OCI-M2 (cell line): ENCODE results near the gene CMTM4.

Experiments
- DNase-seq: peaks from one replicate; lab custom pipeline; 2025; ENCODE audit not compliant: unreplicated experiment; lab: John Stamatoyannopoulos, UW

CMTM4 gene

GRCh38 chr16:66696669-66697630 is at the start of gene CMTM4:
Gene CMTM4, minus strand, starts transcription at chr16:66696743. Its CDS starts 218 bp downstream, at chr16:66696525.
- peak; percentile 7 for DNase-seq

GRCh38 chr16:66746048-66746447 is 49.5 kb upstream of the CMTM4 start:
- DNase-seq = no peak

DNA sequence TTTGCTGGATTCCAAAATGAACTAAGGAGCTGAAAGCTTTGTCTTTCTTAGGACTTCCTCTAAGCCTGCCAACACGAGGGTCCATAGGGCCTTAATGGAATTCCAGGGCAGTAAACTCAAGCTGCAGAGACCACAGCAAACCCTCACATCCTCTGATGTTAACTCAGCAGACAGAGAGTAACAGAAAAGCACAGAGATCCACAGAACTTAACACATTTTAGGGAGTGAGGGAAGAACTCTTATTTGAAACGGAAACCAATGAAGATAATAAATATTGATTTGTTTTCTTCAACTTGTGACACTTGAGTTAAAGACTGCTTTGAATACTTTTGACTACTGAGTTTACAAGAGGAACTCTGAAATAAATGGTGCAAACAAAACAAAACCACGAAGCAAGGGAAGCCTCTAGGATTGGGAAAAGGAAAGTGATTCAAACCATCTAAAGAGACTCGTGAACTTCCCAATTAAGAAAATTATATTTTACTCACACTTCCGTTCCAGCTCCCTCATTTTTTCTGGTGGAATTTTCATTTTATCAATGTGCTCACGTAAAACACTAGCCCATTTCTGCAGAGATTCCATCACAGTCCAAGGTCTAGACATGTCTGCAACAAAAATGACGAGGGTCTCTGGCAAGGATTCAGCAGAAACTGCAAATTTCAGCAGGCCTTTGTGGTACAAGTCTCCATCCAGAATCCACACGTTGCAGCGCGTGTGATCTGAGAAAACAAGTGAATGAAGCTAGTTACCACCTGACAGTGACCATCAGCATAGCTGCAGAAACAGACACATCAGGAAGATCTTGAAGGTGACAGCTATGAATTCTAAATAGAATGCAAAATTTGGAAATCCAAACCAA is 45.6 kb upstream of the CMTM4 start:
- no peak for DNase-seq

DNA sequence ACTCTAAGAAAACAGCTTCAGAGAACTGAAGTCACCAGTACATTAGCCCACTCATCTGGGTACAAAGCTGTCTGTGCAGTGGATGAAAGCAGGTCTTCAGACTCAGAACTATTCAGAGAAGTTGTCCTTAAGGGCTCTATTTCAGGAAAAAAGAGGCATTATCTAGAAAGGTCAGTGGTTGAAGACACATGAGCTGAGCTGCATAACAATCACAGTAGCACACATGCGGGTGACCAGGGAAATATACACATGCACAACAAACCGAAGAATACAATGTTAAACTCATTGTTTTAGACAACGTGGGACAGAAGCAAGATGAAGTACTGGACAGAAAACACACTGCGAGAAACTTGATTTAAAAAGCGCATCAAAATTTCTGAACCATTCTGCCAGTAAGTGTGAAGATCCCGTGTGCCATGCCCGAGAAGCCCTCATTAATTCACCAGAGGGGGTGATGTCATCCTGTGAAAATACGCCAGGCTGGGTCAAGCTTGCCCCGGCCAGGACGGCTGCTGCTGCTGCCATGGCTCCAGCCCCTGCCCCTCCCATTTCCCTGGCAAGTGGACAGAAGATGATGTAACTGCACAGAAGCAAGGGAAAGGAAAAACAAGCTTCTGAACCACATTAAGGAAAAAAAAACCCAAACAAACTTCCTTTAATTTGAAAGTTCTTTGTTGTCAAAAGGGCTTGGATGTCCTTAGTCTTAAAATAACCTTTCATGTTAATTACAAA is 44.8 kb upstream of the CMTM4 start:
- no peak for DNase-seq

GRCh38 chr16:66740533-66740932 is 44.0 kb upstream of the CMTM4 start:
- no peak for DNase-seq

DNA sequence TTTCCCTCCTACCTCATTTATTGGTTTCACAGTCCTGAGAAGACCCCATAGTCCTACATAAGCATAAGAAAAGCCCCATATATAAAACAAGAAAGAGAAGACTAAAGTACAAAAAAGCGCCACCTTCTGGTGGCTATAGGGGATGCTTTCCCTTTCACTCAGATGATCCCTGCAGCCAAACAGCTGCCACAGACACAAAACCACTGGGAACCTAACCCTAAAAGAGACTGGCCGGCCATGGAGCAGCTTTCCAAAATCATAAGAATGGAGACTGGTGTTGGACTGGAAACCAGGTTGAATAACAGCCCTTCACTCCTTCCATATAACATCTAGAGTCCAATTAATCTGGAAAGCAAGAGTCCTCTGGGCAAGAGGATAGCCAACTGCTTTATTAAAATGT is 43.5 kb upstream of the CMTM4 start:
- DNase-seq = no peak

DNA sequence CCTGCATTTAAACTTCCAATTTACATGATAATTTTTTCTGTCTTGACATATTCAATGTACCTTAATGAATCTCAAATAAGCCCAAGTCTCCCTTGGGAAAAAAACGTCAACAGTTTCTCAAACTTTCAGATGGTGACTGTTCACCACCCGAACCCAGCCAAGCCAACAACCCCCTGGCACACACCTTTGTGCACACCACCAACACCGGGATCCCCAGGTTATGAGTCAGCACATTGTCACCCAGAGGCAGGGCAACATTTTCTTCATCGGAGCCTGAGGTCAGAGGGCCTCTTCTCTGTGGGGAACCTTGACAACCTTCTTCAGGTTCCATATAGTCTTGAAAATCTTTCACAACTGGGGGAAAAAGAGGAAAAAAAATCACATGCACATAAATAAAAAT is 39.3 kb upstream of the CMTM4 start:
- no peak for DNase-seq

DNA sequence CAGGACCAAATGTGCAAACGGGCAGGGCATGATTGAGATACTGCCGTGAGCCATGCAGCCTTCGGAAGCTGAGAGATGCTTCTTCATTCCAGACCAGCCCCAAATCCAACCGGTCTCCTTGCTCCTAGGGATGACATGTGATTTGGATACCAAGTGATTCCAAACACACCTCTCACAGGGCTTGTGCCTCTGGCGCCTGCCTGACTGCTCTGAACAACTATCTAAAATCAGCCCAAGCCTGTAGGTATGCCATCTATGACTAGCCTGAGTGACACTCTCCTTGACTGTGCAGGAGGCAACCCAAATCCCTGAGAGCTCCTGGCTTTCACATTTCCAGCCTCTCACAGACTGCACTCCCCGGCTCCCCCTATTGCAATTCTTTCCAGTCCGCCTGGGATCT is 34.6 kb upstream of the CMTM4 start:
- no peak for DNase-seq

DNA sequence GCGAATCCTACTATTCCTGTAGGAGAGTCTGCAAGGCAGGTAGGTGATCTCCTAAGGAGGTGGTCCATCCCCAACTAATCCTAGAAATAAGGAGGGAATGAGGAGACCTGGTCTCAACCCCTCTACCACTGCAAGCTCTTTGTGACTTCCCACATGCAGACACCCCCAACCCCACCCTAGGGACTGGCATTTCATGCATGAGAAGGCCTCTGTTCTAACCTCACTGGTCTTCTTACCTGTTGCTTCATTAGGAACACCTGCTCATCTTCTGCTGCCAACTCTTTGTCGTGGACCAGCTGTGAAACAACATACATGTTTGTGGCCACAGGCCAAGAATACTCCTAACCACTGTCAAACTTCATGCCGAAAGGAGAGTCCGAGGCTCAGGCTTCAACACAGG is 32.3 kb upstream of the CMTM4 start:
- no peak for DNase-seq

GRCh38 chr16:66728117-66728787 is 31.7 kb upstream of the CMTM4 start:
- DNase-seq = peak; percentile 38

DNA sequence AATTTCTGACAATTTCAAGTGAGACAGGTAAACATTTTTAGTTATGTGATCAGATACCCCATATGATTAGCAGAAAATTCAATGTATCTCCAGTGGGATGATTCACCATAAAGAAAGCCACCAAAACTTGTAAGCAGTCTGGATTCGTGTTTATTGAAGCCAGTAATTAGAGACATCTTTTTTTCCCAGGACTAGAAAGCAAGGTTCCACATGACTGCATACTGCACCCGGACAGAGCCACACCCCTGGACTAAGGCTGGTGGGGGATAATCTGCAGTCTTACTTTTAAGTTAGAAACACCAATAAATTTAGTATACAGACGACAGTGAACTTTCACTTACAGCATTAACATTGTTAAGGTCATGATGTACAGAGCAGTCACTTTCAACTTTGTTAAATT is 24.2 kb upstream of the CMTM4 start:
- no peak for DNase-seq

DNA sequence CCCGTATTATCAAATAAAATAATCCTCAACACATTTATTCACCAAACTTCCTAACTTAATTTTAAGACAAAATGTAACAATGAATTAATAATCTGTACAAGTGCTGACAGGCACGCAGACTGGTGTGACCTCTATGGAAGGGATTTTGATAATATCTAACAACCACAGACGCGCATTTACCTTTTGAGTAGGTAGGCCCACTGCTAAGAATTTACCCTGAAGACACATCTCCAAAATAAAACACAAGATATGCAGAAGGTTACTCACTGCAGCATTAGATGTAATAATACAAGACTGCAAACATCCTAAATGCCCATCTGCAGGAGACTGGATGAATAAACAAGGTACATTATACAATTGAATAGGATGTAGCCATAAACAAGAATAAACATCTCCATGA is 22.7 kb upstream of the CMTM4 start:
- no peak for DNase-seq

- DNase-seq = no peak
Measured at GRCh38 chr16:66717776-66718175, 21.2 kb upstream of the CMTM4 start.

DNA sequence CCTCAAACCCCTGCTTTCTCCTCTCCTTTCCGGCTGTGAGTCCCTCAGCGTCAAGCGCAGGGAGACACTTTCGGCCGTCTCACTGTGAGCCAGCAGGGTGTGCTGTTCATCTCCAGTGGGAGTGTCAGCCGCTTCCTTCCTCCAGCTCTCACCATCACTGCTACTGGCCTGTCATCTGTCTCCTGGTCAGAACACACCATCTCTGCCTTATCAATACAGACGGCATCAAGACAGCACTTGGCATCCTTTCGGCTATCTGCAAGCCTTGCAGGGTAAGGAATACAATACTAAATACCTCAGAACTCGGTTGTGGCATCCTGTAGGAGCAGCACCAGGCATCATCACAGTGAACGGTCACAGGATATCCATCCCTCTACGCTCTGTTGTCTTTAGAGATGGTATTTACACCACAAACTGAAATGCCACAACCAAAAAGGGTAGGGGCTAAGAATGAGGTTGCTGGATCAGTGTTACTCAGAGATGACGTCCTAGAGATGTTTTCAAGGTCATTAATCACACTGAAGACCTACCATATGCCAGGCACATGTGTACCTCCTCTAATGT is 20.7 kb upstream of the CMTM4 start:
- DNase-seq = peak; percentile 12

DNA sequence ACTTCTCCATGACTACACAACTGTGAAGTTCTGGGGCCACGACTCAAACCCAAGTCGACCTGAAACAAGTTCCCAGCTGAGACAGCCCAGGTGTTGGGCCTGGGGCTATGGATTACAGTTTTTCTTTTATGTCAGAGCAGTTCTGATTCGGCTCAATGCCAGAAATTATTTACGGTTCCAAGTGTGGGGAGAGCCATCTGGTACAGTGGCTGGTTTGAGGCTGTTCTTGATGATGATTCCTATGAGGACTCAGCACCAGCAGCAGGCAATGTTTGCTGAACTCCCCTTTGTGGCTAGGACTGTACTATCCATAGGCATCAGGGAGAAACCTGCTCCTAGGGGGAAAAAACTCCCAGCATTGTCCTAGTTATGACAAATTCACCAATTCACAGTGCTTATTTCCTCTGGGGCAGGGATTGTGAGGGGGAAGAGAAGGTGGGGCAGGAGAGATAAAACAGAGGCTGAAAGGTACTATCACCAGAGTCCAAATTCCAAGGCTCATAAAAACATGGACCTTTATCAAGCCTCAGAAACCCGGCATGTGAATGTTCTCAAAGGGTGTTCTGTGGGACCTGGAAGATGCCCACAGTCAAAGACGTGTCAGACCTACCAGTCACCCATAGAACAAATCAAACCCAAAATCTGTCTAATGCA is 18.2 kb upstream of the CMTM4 start:
- no peak for DNase-seq

DNA sequence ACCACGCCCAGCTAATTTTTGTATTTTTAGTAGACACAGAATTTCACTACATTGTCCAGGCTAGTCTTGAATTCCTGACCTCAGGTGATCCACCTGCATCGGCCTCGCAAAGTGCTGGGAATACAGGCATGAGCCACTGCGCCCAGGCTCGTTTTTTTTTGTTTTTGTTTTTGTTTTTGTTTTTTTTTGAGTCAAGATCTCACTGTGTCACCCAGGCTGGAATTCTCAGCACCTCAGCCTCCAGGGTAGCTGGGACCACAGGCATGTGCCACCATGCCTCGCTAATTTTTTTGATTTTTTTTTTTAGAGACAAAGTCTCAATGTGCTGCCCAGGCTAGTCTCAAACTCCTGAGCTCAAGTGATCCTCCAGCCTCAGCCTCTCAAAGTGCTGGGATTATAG is 17.5 kb upstream of the CMTM4 start:
- no peak for DNase-seq

GRCh38 chr16:66713076-66713475 is 16.5 kb upstream of the CMTM4 start:
- no peak for DNase-seq

DNA sequence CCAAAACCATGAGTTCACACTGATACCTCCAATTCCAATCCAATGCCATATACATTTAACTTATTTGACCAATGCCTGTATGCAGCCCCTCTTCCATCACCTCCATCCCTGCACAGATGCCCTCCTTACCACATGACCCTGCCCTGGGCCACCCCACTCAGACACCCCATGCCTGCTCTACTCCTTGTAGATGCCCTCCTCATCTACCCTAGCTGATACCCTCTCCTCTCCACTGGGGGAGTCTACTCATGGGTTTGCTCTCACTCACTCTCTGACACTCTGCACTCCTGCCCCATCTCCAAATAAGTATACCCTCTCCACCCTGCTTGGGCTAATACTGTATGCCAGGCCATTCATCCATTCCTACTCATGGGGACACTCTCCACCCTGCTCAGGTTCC is 16.0 kb upstream of the CMTM4 start:
- DNase-seq = no peak

GRCh38 chr16:66711581-66711980 is 15.0 kb upstream of the CMTM4 start:
- DNase-seq = no peak

DNA sequence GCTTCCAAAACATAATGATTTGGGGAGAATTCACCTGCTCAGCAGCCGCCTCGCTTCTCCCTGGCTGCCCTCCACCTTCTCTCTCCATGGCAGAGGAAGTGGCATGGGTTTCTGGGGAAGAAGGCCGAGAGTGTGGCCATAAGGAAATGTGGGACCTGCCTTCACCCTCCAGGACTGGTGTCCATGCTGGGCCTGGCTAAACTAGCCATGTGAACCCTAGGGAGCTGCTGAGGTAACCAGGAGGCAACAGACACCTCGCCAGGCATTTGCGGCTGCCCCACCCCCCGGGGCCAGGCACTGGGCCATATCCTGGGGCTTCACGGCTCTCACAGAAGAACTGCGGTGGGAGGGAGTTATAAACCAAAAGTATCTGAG is 9.9 kb upstream of the CMTM4 start:
- DNase-seq = no peak
